GM21576 (cell line): Measurements from ENCODE around the gene PACS1.

Experiments used
- ATAC-seq: cut with Tn5 transposase; IDR thresholded peaks from one replicate; pipeline ENCODE4 v1.9.1; 2021; ENCODE audit warnings: mild to moderate bottlenecking, moderate library complexity; ENCODE audit not compliant: unreplicated experiment

PACS1 gene

GRCh38 chr11:66282468-66283455, 212.7 kb downstream of the PACS1 start:
- ATAC-seq: peak; percentile 71

GRCh38 chr11:66283461-66284105, 213.5 kb downstream of the PACS1 start:
- no peak for ATAC-seq

- no peak for ATAC-seq
Measured at GRCh38 chr11:66284526-66285078, 214.5 kb downstream of the PACS1 start.

GRCh38 chr11:66285250-66285947, 215.3 kb downstream of the PACS1 start:
- ATAC-seq: no peak

- no peak for ATAC-seq
Measured at GRCh38 chr11:66286699-66287098, 216.6 kb downstream of the PACS1 start.

- ATAC-seq: no peak
Measured at GRCh38 chr11:66287211-66287888, 217.3 kb downstream of the PACS1 start.

GRCh38 chr11:66287889-66288670, 218.0 kb downstream of the PACS1 start:
- no peak for ATAC-seq

- ATAC-seq: peak; percentile 89
Measured at GRCh38 chr11:66288671-66289547, 218.8 kb downstream of the PACS1 start, which contains the start of gene YIF1A. YIF1A (minus strand) TSS chr11:66289143; CDS start chr11:66288985, 158 bp downstream.

GRCh38 chr11:66289548-66290329, 219.7 kb downstream of the PACS1 start:
- peak; percentile 26 for ATAC-seq

GRCh38 chr11:66290330-66290621, 220.2 kb downstream of the PACS1 start:
- ATAC-seq: no peak

GRCh38 chr11:66291303-66291705, 221.2 kb downstream of the PACS1 start:
- no peak for ATAC-seq

- no peak for ATAC-seq
Measured at GRCh38 chr11:66291706-66292542, 221.9 kb downstream of the PACS1 start, which contains the start of gene TMEM151A. TMEM151A (plus strand) TSS chr11:66291894; CDS start chr11:66292014, 120 bp downstream.

- no peak for ATAC-seq
Measured at GRCh38 chr11:66292543-66293332, 222.7 kb downstream of the PACS1 start.

- ATAC-seq: no peak
Measured at GRCh38 chr11:66293352-66293751, 223.3 kb downstream of the PACS1 start.

- no peak for ATAC-seq
Measured at GRCh38 chr11:66293777-66294625, 223.9 kb downstream of the PACS1 start.
